HUDEP-2 (cell line): ENCODE data around the gene IER3.

ENCODE experiments used
- DNase-seq, 76 experiments: peaks; one replicate each; lab custom pipeline; 2025; ENCODE audit not compliant: unreplicated experiment in 76 of 76; lab: John Stamatoyannopoulos, UW

IER3 gene

DNA sequence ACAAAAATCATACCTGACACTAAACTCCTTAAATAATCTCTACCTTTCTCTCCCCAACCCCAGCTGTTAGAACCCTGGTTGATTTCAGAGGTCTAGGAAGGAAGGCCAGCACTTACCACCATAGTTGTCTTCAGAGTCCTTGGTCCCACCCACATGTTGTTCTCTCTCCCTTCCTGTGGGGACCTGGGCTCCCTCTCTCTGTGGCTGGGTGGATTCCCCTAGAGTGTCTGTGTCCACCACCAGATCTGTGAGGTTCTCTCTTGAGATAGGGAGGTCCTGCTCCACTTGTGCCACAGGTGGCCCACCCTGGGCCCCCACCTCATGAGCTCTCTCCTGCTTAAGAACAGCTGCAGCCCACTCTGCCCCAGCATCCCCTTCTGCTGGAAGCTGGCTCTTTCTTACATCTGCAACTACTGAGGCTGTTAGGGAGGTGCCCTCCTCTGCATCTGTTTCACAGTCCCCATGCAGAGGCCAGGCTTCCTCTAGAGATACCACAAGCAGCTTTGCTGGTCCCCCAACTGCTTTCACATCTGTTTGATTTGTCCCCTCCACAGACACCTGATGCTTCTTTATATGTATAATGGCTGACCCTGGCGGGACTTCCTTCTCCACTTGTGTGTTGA lies 32.5 kb downstream of the IER3 start:
- no peak for DNase-seq

DNA sequence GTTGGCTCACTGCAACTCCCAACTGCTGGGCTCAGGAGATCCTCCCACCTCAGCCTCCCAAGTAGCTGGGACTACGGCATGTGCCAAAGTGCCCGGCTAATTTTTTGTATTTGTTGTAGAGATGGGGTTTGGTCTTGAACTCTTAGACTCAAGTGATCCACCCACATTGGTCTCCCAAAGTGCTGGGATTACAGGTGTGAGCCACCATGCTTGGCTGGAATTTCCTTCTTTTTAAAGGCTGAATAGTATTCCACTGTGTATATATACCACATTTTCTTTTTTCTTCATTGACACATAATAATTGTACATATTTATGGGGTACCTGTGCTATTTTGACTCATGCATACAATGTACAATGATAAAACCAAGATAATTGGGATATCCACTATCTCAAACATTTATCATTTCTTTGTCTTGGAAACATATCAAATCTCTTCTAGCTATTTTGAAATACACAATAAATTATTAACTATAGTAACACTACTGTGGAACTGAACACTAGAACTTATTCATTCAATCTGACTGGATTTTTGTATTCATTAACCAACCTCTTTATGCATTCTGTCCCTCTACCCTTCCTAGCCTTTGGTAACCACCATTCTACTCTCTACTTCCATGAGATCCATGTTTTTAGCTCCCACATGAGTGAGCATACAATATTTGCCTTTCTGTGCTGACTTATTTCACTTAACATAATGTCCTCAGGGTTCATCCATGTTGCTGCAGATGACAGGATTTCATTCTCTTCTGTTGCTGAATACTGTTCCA lies 35.1 kb downstream of the IER3 start:
- no peak for DNase-seq

DNA sequence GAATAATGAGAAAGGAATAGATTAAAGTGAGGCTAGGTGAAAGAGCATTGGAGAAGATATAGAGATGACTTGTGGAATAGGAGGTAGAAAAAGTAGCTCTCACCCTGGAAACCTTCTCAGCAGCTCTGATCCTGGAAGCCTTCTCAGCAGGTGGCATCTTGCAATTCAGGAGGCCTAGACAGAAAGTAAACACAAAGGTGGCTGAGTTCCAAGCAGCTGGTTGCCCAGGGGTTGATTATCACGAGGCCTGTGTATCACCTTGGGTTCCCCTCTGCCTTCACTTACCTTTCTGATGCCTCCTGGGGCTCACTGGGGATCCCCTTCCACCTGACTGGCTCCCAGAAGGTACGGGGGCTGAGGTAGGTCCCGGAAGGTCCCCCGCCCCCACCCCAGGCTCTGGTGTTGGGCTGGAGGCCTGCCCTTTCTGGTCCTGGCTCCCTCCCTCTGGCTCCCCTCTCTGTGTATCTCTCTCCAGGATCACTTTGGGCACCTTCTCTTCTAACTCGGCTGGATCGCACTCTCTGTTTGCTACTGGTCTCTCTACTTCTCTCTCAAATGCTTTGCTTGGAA lies 37.0 kb downstream of the IER3 start:
- no peak for DNase-seq

DNA sequence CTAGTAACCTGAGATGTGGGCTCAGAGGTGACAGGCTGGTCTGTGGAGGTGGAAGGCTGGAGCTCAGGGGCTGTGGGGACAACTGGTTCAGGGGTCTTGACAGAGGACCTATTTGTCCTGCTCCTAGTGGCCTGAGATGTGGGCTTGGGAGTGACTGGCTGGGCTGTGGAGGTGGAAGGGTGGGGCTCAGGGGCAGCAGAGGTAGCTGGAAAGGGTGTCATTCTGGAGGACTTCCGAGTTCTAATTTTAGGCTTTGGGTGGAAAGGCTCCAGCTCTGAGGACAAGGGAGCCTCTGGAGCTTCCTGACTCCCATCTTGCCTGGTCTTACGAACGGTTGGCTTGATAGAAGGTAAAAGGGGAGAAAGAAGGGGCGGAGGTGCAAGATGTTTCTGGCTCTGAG lies 38.7 kb downstream of the IER3 start:
- no peak for DNase-seq

DNA sequence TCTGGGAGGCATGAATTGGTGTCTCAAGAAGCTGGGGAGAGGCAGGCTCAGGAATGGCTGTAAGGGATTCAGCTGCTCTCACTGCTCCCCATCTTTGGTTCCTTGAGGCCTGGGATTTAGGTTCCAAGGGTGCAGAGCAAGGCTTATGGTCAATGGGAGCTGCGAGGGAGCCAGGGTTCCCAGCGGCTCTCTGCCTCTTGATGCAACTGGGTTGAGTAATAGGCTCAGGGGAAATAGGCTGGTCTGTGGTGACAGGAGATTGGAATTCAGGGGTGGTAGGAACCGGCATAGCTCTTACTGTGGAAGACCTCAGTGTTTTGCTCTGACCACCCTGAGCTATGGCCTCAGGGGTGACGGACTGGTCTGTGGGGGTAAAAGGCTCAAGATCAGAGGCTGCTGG lies 40.5 kb downstream of the IER3 start:
- no peak for DNase-seq

DNA sequence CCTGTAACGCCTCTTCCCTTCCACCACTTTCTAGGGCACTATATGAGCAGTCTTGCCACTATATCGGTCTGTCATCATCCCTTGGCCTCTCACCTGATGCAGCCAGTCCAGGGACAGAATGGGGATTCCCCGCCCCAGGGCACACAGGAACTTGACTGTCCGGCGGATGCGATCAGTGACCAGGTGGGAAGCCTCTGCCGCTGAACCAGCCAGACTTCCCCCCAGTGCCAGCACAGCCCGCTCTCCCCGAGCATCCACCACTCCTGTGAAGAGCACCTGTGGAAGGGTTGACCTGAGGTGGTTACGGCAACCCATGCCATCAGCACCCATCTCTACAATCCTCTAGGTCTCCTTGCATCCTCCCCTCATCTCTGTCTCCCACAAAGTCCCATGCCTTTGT lies 41.3 kb downstream of the IER3 start:
- DNase-seq, result no peak

DNA sequence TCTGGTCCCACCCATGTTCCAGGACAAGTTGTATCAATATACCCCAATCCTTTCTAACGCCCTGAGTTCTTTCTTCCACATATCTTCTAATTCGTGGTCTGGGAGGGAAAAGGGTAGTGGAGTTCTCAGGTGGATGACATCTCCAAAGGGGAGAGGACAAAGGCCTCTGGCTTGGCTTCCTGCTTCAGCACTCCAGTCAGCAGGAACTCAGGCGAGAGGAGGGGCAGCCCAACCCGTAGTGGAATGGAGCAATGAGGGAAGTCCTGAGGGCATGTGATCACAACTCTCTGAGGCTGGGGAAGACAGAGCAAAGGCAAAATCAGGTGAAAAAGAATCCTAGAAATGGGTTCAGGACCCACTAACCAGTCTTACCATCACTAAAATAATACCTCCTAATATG lies 44.0 kb downstream of the IER3 start:
- no peak for DNase-seq

DNA sequence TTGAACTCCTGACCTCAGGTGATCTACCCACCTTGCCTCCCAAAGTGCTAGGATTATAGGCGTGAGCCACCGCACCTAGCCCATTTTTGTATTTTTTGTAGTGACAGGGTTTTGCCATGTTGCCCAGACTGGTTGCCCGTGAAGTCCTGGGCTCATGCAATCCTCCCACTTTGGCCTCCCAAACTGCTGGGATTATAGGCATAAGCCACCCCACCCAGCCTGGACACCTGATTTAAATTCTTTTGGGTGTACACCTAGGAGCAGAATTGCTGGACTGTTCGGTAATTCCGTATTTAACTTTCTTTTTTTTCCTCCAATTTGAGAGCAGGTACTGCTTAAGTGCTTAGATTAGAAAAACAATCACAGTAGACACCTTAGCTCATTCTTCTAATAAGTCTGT lies 47.9 kb downstream of the IER3 start:
- no peak for DNase-seq
